ENCODE results near the gene MYO1A.
"Not testable (repeated sequence)": the region's sequence is repeated elsewhere in the genome, so short reads cannot be mapped to it uniquely, and the experiment has no call there.

Gene MYO1A

DNA sequence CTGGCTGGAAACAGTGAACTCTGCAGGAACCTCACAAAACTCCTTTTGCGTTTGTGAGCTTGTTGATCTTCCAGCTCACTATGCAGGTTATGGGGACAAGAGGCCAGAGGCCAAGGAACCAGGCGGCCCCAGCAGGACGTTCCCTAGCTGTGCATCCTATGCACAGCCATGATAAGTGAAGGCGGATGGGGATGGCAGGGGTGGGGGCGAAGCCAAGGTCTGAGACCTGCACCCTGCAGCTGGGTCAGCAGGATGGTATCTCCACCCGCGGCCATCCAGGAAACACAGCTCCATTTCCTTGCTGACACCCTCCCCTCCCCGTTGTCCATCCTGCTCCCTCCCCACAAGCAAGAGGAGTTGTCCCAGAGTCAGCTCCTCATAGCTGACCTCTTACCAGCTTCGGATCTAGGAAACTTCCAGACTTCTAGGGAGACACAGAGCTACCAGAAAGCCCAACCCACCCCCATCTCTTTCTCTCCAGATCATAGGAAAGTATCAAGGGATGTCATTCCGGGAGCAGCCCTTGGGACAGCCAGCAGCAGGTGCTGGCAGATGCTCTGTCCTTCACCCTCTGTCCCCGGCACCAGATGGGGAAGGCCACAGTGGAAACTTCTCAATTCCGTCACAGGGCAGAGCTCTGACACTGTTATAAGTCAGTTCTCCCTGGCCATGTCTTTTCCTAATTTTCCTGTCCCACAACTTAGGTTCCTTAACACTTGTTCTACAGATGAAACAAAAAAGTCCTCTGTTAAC is 53.0 kb downstream of the MYO1A start:
- DNase-seq (ENCODE audit: low read depth in 2 of 3, low spot score in 2 of 3): no peak

DNA sequence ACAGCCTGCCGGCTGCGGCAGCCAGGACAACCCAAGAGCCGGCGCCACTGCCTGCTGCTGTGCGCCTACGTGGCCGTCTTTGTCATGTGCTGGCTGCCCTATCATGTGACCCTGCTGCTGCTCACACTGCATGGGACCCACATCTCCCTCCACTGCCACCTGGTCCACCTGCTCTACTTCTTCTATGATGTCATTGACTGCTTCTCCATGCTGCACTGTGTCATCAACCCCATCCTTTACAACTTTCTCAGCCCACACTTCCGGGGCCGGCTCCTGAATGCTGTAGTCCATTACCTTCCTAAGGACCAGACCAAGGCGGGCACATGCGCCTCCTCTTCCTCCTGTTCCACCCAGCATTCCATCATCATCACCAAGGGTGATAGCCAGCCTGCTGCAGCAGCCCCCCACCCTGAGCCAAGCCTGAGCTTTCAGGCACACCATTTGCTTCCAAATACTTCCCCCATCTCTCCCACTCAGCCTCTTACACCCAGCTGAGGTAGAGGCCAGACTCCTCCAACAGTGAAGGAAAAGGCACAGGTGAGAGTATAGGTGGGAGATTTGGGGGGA is 53.9 kb downstream of the MYO1A start:
- no peak for DNase-seq (ENCODE audit: low read depth in 2 of 3, low spot score in 2 of 3)

DNA sequence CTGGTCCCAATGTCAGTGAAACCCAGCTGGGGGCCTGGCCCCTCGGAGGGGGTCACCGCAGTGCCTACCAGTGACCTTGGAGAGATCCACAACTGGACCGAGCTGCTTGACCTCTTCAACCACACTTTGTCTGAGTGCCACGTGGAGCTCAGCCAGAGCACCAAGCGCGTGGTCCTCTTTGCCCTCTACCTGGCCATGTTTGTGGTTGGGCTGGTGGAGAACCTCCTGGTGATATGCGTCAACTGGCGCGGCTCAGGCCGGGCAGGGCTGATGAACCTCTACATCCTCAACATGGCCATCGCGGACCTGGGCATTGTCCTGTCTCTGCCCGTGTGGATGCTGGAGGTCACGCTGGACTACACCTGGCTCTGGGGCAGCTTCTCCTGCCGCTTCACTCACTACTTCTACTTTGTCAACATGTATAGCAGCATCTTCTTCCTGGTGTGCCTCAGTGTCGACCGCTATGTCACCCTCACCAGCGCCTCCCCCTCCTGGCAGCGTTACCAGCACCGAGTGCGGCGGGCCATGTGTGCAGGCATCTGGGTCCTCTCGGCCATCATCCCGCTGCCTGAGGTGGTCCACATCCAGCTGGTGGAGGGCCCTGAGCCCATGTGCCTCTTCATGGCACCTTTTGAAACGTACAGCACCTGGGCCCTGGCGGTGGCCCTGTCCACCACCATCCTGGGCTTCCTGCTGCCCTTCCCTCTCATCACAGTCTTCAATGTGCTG is 54.6 kb downstream of the MYO1A start:
- DNase-seq (ENCODE audit: low read depth in 2 of 3, low spot score in 2 of 3): no peak

DNA sequence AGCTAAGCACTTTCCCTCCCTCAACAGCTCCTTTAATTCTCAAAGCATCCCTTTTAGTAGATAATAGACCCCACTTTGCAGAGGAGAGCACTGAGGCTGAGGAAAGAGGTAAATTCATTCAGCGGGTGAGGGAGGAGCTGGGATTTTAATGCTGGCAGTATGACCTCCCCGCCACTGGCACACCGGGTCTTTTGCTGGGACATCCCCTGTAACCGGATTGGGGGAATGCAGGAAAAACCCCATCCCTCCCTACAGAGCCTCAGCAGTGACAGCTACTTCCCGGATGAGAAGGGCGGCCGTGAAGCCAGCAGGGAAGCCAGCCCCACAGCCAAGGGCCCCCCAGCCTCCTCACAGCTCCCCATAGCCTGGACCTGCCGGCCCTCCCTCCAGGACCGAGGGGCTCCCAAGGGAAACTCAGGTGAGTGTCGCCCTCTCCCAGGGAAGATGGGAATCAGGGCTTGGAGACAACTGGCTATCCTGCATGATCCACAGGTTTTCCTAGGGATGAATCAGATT is 55.6 kb downstream of the MYO1A start:
- DNase-seq (ENCODE audit: low read depth in 2 of 3, low spot score in 2 of 3): no peak

DNA sequence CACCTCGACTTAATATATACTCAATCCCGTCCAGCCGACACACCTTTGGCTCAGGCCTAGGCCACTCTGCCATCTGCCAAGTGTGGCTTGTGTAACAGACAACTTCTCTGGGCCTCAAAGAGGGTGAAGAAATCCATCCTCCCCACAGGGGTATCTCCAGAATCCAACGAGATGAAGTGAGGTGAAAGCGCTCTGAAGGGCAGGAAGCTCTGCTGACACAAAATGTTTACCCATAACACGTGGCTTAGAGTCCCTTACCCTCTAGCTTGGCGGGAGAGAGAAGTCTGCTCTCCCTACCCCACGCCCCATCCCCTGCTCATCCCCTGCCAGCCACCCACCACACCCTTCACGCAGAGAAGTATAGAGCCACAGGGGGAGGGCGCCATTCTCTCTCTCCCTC is 56.6 kb downstream of the MYO1A start:
- no peak for DNase-seq (ENCODE audit: low read depth in 2 of 3, low spot score in 2 of 3)

DNA sequence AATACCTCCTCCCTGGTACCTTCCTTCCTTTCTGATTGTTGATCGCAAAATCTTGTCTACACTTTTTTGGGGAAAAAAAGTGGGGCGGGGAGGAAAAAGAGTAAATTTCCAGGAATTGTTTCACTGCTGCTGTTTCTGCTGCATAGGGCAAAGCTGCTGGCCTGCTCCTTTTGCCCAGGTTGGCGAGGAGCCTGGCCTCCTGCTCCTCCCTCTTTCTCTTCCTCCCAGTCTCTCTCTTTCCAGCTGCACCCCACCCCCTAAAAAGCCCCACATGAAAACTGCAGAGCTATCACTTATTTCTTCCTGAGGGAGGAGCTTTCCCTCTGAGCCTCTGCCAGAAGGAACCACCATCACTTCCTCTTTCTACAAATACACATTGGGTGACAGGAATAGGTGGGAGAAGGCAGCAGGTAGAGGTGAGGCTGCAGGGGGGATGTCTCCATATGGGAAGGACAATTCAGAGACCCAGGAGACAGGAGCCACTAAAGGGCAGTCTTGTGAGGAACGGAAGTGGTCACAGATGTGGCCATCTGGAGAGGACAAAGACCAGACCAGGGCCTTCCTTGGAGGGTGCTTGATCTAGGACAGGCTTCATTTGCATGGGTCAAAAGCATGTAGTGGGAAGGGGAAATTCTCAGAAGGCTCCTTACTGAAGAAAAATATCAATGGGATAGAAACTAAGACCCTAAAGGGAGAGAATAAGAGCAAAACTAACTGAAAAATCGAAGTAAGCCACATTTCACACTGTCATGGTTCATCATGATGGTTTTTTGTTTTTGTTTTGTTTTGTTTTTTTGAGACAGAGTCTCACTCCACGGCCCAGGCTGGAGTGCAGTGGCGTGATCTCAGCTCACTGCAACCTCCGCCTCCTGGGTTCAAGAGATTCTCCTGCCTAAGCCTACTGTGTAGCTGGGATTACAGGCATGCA is 58.3 kb downstream of the MYO1A start:
- no peak for DNase-seq (ENCODE audit: low read depth in 2 of 3, low spot score in 2 of 3)

DNA sequence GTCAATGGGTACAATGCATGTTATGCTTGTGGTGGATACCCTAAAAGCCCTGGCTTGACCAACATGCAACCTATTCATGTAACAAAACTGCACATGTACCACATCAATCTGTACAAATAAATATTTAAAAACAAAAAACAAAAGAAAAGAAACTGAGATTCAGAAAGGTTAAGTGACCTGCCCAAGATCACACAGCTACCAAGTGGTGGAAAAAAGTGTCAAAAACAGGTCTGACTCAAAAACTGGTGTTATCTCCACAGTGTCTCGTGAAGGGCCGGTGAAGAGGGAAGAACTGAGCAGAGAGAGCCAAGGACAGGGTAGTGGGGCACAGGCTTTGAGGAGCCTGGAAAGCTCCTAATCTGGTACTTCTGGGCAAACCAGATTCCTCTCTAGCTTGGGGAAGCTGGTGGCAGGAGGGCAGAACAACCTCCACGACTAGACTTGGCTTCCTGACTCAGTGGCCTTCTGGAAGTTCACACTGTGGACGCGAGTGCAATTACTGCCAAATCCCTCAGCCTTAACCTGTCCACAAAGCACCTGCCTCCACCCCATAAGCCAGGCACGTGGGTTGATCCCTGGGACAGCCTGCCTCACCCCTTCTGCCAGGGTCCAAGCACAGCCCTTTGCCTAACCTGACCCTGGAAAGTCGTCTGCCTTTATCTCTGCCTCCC is 59.1 kb downstream of the MYO1A start:
- no peak for DNase-seq (ENCODE audit: low read depth in 2 of 3, low spot score in 2 of 3)

DNA sequence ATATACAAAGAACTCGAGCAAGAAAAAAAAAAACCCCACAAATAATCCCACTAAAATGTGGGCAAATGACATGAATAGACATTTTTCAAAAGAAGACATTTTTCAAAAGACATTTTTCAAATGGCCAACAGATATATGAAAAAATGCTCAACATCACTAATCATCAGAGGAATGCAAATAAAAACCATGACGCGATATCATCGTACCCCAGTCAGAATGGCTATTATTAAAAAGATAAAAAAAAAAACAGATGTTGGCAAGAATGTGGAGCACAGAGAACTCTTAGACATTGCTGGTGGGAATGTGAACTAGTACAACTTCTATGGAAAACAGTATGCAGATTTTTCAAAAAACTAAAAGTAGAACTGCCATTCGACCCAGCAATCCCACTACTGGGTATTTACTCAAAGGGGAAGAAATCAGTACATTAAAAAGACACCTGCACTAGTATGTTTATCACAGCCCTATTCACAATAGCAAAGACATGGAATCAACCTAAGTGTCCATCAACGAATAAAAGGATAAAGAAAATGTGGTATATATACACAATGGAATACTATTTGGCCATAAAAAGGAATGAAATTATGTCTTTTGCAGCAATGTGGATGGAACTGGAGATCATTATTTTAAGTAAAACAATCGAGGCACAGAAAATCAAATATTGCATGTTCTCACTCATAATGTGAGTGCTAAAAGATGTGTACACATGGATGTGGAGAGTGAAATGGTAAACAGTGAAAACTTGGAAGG is 59.9 kb downstream of the MYO1A start:
- DNase-seq (ENCODE audit: low read depth in 2 of 3, low spot score in 2 of 3): no peak

DNA sequence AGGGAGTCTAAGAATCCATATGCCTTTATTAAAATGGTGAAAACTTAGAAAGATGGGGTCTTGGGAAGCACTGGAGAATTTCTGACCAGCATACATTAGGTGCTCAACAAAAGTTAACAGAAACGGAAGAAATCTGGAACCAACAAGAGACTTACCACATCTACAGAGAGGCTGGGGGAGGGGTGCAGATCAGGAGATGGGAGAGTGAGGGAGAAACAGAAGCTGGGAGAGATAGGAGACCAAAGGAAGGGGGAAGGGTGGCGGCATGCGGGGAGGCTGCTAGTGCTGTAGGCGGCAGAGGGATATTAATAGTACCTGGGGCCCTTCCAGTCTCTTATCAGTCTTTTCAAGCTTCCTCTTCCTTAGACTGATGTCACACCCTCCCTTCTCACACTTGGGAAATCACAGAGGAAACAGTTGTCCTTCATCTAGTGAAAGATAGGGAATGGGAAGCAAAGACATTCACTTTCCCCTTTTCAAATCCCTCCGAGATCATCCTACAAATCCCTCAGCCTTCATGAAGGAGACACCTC is 61.7 kb downstream of the MYO1A start:
- DNase-seq (ENCODE audit: low read depth in 2 of 3, low spot score in 2 of 3): no peak

DNA sequence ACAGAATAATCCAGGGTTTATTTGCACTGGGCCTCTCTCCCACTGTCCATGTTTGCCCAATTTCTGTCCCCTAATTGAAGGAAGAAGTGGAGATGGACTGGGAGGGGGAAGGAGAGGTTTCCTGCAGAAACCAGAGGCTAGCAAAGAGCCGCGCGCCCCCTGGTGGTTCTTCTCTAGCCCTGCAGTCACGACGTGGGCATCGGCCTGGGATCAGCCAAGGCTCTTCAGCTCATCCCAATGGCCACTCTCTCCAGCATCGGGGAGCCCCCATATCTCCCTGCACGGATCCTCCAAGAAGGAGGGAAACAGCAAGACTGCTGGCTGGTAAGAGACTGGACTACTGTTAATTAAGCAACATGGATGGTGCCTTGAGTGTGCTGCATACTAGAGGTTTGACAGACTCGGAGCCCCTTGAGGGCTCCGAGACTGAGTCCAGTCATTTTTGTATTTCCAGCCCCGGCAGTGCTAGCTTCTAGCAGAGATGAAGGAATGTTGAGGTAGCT is 62.3 kb downstream of the MYO1A start:
- DNase-seq (ENCODE audit: low read depth in 2 of 3, low spot score in 2 of 3): peak in 2 of 3 experiments; percentile 65 to 70

DNA sequence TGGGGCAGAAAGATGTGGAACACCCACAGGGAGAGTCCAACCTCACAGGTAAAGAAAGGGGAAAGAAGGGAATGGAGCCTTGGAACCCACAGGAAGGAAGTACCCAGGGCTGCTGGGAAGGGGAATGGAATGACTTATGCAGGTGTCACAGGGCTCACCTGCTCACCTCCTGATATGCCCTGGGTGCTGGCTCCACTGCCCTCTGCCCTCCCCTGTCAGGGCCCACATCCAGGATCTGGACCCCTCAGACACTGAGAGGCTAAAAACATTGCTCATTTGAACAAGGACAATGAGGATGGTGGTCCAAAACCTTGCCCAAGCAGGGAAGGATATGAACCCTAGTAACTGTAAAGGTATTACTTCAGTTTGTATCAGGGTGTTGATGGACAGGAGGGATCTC is 62.9 kb downstream of the MYO1A start:
- DNase-seq (ENCODE audit: low read depth in 2 of 3, low spot score in 2 of 3): no peak

DNA sequence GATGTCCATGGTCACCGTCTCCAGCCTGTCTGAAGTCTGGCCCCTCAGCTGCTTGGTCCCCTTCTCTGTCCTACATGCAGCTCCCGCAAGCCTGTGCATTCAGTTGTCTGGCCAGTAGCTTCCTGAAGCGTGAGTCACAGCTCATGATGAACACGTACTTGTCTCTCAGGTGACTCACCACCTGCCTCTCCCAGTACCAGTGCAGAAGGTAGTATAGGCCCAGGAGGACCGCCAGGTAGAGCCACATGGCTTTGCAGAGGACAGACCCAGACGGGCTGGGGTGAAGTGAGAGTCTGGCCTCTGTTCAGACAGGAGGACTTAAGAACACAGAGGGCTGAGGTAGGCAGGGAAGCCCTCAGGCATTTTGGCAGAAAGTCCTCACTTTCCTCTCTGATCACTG is 64.2 kb downstream of the MYO1A start:
- DNase-seq (ENCODE audit: low read depth in 2 of 3, low spot score in 2 of 3): not testable (repeated sequence)

DNA sequence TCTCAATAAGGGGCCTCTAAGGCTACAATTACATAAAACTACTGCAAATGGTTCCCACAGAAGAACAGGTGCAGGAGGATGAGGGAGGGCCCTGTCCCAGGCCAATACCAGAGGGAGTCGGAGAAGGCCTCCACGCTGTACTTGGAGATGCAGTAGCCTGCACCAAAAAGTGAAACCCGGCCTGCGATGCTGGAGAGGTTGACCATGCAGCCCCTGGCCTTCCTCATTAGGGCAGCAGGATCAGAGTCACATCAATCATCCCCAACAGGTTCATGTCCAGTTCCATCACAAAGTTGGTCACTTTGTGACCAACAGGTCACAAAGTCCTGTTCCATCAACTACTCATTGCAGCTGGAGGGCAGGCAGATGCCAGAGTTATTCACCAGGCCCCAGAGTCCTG is 66.5 kb downstream of the MYO1A start:
- DNase-seq (ENCODE audit: low read depth in 2 of 3, low spot score in 2 of 3): no peak

DNA sequence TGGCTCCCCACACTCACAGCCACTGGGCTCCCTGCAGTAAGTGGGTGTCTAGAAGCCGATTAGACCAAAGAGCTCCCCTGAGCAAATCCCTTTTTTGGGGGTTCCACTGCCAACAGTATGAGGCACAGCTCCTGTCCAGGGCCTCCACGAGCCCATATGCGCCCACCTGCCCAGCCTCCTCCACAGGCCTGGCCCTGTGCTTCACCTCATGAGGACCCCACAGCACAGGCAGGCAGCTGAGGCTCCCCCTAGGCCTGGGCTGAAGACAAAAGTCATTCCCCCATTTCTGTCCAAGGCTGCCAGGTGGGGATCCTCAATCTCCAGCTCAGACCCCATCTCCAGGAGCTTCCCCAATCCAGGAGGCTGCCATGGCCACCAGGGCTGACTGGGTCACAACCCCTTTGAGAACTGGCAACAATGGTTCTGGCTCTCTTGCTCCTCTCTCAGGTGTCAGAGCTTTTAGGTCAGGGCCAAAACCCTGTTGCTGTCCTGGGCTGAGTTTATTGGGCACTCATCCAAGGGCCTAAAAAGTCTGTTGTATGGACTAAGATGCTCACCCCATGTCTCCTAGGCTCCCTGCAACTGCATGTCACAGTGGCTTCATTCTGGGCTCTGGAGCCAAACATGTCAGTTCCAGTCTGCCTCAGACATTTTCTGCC is 67.2 kb downstream of the MYO1A start:
- not testable (repeated sequence) for DNase-seq (ENCODE audit: low read depth in 2 of 3, low spot score in 2 of 3)

DNA sequence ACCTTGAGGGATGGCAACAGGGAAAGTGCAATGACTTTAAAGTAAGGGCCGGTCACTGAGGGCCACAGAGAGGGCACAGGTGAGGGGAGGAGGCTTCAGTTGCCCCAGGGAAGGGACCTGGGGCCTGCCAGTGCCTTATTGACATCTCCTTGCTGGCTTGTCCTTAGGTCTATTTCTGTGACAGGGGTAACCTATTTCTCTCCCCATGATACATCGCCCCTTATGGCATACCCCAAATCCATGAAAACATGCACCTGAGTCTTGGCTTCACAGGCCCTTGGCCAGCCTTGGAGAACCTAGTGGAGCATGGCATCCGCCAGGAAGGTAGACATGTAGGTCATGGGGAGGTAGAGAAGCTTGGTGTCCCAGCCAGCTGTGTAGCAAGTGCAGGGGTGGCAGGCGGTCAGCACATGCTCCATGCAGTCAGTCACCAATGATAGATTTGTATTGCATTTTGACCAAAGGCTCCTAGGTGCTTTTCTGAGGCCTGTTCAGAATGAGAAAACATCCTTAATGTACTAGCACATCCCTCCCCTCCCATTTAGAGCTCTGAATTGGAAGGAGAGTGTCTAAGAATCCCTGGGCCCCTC is 68.9 kb downstream of the MYO1A start:
- DNase-seq (ENCODE audit: low read depth in 2 of 3, low spot score in 2 of 3): no peak

DNA sequence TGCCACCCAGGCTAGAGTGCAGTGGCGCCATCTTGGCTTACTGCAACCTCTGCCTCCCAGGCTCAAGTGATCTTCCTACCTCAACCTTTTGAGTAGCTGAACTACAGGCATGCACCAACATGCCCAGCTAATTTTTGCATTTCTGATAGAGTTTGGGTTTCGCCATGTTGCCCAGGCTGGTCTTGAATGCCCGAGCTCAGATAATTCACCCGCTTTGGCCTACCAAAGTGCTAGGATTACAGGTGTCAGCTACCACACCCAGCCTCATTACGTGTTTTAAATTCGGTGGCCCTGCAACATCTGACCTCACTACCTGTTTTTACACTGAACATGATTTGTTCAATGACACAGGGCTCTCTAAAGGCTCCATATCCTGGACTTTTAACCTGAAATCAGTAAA is 69.7 kb downstream of the MYO1A start:
- no peak for DNase-seq (ENCODE audit: low read depth in 2 of 3, low spot score in 2 of 3)

DNA sequence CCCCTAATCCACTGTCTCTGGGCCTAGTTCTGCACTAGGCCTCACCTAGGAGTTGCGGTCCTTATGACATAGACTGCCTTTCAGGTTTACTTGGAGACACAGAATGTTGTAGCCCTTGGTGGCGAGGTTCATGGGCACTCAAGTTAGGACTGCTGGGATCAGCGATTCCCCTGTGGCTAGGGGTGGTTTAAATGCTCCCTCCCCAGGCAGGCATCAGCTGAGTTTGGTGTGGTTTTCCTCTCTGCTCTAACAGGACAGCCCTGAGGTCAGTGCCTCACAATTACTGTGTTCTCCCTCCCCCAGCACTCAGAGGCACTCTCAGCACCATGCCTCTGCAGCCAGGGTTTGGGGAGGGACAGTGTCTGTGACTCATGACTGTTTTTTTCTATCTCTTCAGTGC is 70.3 kb downstream of the MYO1A start:
- no peak for DNase-seq (ENCODE audit: low read depth in 2 of 3, low spot score in 2 of 3)
